Fibroblast of lung (primary cell): Measurements from ENCODE around the gene SORCS2. TPM values are rescaled to one million over a fixed set of nuclear protein-coding genes. Genes with fewer than 3 reads are reported as not detected.
A peak's percentile ranks its signal among the peaks of the same experiment; 100 is the strongest.

Experiments used
- DNase-seq, 2 donors: peaks; one replicate each; pipeline versions ENCODE4 v3.0.0 to v3.0.0-alpha.2; 2010; ENCODE audit warnings: low read depth in 2 of 2
- H2AFZ ChIP-seq: 2 replicates; pipeline ENCODE4 v1.5.1; 2012; ENCODE audit warnings: low read length, control low read depth, inconsistent platforms
- H3K27ac ChIP-seq: 2 replicates; pipeline ENCODE4 v1.5.1; 2011; ENCODE audit warnings: low read length, control low read depth; ENCODE audit not compliant: insufficient read depth
- H3K27me3 ChIP-seq: 2 replicates; pipeline ENCODE4 v1.5.1; 2011; ENCODE audit warnings: mild to moderate bottlenecking, low read length; ENCODE audit not compliant: control insufficient read depth, insufficient read depth
- H3K36me3 ChIP-seq: 2 replicates; pipeline ENCODE4 v1.5.1; 2011; ENCODE audit warnings: low read length; ENCODE audit not compliant: control insufficient read depth, insufficient read depth
- H3K4me1 ChIP-seq: 2 replicates; pipeline ENCODE4 v1.5.1; 2011; ENCODE audit warnings: low read length; ENCODE audit not compliant: control insufficient read depth, insufficient read depth; ENCODE audit errors: extremely low read depth
- H3K4me2 ChIP-seq: 2 replicates; pipeline ENCODE4 v1.5.1; 2011; ENCODE audit warnings: low read length, control low read depth; ENCODE audit not compliant: insufficient read depth; ENCODE audit errors: extremely low read depth
- H3K4me3 ChIP-seq, 4 experiments: fragments of 200-600 bp in 1 of 4; sonication (generic) in 1 of 4; replicated peaks in 1 of 4; 2 replicates each; pipeline ENCODE4 v1.5.1; 2011 to 2016; ENCODE audit warnings: low read length in 4 of 4, low read depth in 3 of 4, mild to moderate bottlenecking in 3 of 4, control low read depth in 2 of 4, inconsistent platforms in 1 of 4, mixed read lengths in 1 of 4; ENCODE audit not compliant: insufficient read depth in 1 of 4; ENCODE audit errors: control extremely low read depth in 1 of 4
- H3K79me2 ChIP-seq: 2 replicates; pipeline ENCODE4 v1.5.1; 2012; ENCODE audit warnings: mild to moderate bottlenecking, low read length, inconsistent platforms; ENCODE audit not compliant: control insufficient read depth, insufficient read depth
- H3K9ac ChIP-seq: 2 replicates; pipeline ENCODE4 v1.5.1; 2011; ENCODE audit warnings: mild to moderate bottlenecking, low read length, control low read depth; ENCODE audit not compliant: insufficient read depth
- H3K9me3 ChIP-seq: 2 replicates; pipeline ENCODE4 v1.5.1; 2012; ENCODE audit warnings: low read depth, low read length; ENCODE audit not compliant: control insufficient read depth, insufficient read depth
- H4K20me1 ChIP-seq: 2 replicates; pipeline ENCODE4 v1.5.1; 2011; ENCODE audit warnings: low read length; ENCODE audit not compliant: control insufficient read depth, insufficient read depth; ENCODE audit errors: extremely low read depth
- CTCF ChIP-seq, 2 donors: IDR thresholded peaks in 1 of 2; conservative IDR thresholded peaks in 1 of 2; 1 replicate in 1 of 2; 2 replicates in 1 of 2; pipeline ENCODE4 v1.5.1; 2011 to 2012; ENCODE audit warnings: low read length in 2 of 2, control low read depth in 1 of 2, inconsistent platforms in 1 of 2, low read depth in 1 of 2, mild to moderate bottlenecking in 1 of 2
- EZH2 ChIP-seq: IDR thresholded peaks from 2 replicates; pipeline ENCODE4 v1.5.1; 2012; ENCODE audit warnings: low read length, control low read depth, mild to moderate bottlenecking; ENCODE audit errors: missing control alignments
- polyA plus RNA-seq, 2 donors: library from polyadenylated mRNA; depleted of rRNA in 1 of 2; stranded (reverse) in 1 of 2; unstranded in 1 of 2; fragments of >200 nt; gene quantifications; 2 replicates each; pipeline ENCODE4 v1.2.1, GENCODE V29; 2011 to 2012; ENCODE audit warnings: missing spikeins in 1 of 2
- total RNA-seq: library from RNA; depleted of rRNA; stranded (reverse); fragments of >200 nt; gene quantifications from 2 replicates; pipeline ENCODE4 v1.2.1, GENCODE V29; 2014

Gene SORCS2
- total and polyA plus RNA-seq, 2 donors (not counting 1 experiment from before 2014, with no cell fraction given): 0.17 to 0.41 TPM

DNA sequence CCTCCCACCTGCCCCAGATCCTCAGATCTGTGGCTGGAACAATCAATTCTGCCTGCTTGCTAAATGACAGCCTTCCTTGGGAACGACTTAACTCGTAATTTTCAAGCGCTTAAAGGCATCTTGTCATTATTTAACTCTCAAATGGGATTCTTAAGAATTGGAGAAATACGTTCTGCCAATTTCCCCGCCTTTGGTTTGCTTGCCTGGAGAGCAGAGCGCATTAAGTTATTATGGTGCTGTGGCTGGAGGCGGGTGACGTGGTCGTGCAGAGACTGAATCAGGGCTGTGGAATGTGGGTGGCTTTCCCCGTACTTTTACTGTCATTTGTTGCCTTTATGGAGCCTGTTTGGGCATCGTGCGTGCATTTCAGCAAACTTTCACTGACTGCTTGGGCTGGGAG, 321.3 kb downstream of the SORCS2 start:
- no peak overlapping the region for H3K4me3 ChIP-seq
- H2AFZ ChIP-seq: no peak overlapping the region
- H3K27me3 ChIP-seq: peaks cover 5% of the 10 kb centered on the region
- no peaks in the 10 kb centered on the region for H3K79me2 ChIP-seq
- H3K27ac ChIP-seq: no peak overlapping the region
- TF ChIP-seq EZH2: no peak
- no peak for TF ChIP-seq CTCF (conservative IDR thresholded peaks at IDR 0.05 in 1 of 2, IDR thresholded peaks at IDR 0.05 in 1 of 2; ENCODE audit: low read depth in 1 of 2, low read length in 2 of 2)
- H3K36me3 ChIP-seq: no peaks in the 10 kb centered on the region
- DNase-seq: peak; percentile 5 to 82
- H3K4me2 ChIP-seq: no peak overlapping the region
- no peaks in the 10 kb centered on the region for H3K9me3 ChIP-seq
- H3K4me1 ChIP-seq: no peaks in the 10 kb centered on the region
- H3K9ac ChIP-seq: no peak overlapping the region
- H4K20me1 ChIP-seq: no peaks in the 10 kb centered on the region

DNA sequence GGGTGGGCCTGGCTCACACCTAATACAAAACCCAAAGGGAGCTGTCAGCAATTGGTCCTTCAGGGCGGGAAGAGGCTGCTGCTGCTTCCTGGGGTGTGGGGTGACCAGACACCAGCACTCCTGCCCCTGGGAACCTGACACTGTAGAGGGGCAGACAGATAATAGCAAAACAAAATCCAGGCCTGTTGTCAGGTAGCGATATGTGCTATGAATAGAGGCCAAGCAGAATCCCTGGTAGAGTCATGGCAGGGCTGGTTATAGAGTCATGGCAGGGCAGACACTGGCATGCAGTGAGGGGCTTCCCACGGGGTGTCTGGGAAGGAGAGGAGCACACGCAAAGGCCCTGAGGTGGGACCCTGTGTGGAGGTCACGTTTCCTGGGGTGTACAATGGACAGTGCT, 321.9 kb downstream of the SORCS2 start:
- H3K4me2 ChIP-seq: no peak overlapping the region
- TF ChIP-seq EZH2 (no peak), CTCF (conservative IDR thresholded peaks at IDR 0.05 in 1 of 2, IDR thresholded peaks at IDR 0.05 in 1 of 2; ENCODE audit: low read depth in 1 of 2, low read length in 2 of 2) (no peak)

DNA sequence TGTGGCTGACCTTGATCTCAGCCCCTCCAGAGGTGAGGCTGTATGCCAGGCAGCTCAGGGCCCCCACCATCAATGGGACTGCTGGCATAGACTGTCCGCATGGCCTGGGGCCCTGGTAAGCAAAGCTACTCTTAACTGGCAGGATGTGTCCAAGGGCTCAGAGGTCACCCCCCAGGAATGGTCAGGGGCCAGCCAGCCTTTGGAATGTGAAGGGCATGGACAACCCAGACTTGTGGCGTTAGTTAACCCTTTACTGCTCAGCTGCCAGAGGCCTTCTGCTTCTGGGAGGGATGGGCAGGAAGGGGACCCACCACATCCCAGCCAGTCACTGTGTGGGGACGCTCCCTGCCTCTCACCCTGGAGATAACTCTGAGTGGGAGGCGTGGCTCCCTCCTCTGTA, 322.5 kb downstream of the SORCS2 start:
- Histone ChIP-seq H3K27ac (no peak overlapping the region), H3K79me2 (no peaks in the 10 kb centered on the region), H3K4me1 (no peaks in the 10 kb centered on the region), H3K27me3 (peaks cover 5% of the 10 kb centered on the region), H4K20me1 (no peaks in the 10 kb centered on the region), H2AFZ (no peak overlapping the region), H3K9ac (no peak overlapping the region), H3K9me3 (no peaks in the 10 kb centered on the region), H3K4me2 (no peak overlapping the region), H3K4me3 (no peak overlapping the region), H3K36me3 (no peaks in the 10 kb centered on the region)
- TF ChIP-seq EZH2: no peak
- no peak for DNase-seq

More for the DNA sequence above, 321.9 kb downstream of the SORCS2 start:
- no peaks in the 10 kb centered on the region for H3K36me3 ChIP-seq
- peaks cover 5% of the 10 kb centered on the region for H3K27me3 ChIP-seq
- H4K20me1 ChIP-seq: no peaks in the 10 kb centered on the region
- no peak for DNase-seq
- no peaks in the 10 kb centered on the region for H3K79me2 ChIP-seq
- no peaks in the 10 kb centered on the region for H3K9me3 ChIP-seq
- H3K4me1 ChIP-seq: no peaks in the 10 kb centered on the region
- no peak overlapping the region for H3K27ac ChIP-seq
- no peak overlapping the region for H2AFZ ChIP-seq
- H3K9ac ChIP-seq: no peak overlapping the region
- no peak overlapping the region for H3K4me3 ChIP-seq
